ENCODE measurements around the gene HNRNPDL.
"Not testable (repeated sequence)": the region's sequence is repeated elsewhere in the genome, so short reads cannot be mapped to it uniquely, and the experiment has no call there.

Gene HNRNPDL

DNA sequence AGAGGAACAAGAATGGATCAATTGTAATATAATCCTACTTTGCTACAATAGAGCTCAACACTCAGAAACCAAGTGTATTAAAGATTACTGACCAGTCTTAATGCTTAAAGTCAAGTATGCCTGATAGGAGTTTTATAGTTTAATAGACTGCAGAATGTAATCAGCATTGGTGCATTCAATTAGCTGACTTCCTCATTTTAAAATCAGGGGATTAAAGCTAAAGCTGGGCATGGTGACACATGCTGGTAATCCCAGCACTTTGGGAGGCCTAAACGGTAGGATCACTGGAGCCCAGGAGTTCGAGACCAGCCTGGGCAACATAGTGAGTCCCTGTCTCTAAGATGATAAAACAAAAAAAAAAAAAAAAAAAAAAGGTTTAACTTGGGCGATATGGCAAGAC lies 10.8 kb downstream of the HNRNPDL start:
- TF ChIP-seq, protein P1, sequence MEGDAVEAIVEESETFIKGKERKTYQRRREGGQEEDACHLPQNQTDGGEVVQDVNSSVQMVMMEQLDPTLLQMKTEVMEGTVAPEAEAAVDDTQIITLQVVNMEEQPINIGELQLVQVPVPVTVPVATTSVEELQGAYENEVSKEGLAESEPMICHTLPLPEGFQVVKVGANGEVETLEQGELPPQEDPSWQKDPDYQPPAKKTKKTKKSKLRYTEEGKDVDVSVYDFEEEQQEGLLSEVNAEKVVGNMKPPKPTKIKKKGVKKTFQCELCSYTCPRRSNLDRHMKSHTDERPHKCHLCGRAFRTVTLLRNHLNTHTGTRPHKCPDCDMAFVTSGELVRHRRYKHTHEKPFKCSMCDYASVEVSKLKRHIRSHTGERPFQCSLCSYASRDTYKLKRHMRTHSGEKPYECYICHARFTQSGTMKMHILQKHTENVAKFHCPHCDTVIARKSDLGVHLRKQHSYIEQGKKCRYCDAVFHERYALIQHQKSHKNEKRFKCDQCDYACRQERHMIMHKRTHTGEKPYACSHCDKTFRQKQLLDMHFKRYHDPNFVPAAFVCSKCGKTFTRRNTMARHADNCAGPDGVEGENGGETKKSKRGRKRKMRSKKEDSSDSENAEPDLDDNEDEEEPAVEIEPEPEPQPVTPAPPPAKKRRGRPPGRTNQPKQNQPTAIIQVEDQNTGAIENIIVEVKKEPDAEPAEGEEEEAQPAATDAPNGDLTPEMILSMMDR (IDR thresholded peaks at IDR 0.05; ENCODE audit: borderline replicate concordance, control extremely low read depth, extremely low read depth, insufficient read depth, missing control alignments) = no peak
- in situ Hi-C loops (cut with MboI; ENCODE audit: low sequenced_read_pairs, unreplicated experiment) = no loop called here
- DNase-seq (ENCODE audit: low spot score) = no peak

DNA sequence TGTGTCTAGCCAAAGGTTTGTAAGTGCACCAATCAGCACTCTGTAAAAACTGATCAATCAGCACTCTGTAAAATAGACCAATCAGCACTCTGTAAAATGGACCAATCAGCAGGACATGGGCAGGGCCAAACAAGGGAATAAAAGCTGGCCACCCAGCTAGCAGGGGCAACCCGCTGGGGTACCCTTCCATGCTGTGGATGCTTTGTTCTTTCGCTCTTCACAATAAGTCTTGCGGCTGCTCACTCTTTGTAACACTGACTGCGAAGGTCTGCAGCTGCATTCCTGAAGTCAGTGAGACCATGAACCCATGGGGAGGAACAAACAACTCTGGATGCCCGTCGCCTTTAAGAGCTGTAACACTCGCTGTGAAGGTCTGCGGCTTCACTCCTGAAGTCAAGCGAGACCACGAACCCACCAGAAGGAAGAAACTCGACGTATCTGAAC lies 14.3 kb downstream of the HNRNPDL start:
- in situ Hi-C loops (cut with MboI; ENCODE audit: low sequenced_read_pairs, unreplicated experiment) = no loop called here
- DNase-seq (ENCODE audit: low spot score) = no peak
- TF ChIP-seq, protein P1 (IDR thresholded peaks at IDR 0.05; ENCODE audit: borderline replicate concordance, control extremely low read depth, extremely low read depth, insufficient read depth, missing control alignments) = no peak

DNA sequence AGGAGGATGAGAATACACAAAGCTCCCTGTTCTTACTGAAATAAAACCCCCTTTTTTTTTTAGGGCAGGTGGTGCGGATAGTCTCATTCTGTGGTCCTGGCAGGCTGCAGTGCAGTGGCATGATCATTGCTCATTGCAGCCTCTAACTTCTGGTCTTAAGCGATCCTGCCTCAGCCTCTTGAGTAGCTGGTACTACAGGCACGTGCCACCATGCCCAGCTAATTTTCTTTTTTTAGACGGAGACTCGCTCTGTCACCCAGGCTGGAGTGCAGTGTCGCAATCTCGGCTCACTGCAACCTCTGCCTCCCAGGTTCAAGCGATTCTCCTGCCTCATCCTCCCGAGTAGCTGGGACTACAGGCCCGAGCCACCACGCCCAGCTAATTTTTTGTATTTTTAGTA lies 15.2 kb downstream of the HNRNPDL start:
- DNase-seq (ENCODE audit: low spot score); in situ Hi-C loops (cut with MboI; ENCODE audit: low sequenced_read_pairs, unreplicated experiment): not testable (repeated sequence)

DNA sequence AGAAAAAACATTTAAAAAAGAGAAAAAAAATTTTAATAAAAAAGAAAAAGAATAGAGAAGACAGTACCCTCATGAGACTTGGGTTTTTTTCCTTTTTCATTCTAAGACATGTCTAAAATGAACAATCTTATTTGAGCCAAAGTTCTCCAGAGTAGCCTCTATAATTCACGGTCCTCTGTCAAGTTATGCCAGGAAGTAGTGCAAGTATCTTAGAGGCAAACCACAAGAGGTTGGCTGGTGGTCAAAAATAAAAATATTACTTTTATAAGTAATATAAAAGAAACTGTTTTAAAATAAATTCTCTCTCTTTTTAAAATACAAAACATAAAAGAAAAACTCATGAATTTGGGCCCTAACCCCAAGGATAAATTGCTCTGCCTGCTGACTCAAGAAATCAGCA lies 26.5 kb downstream of the HNRNPDL start:
- TF ChIP-seq, protein P1 (IDR thresholded peaks at IDR 0.05; ENCODE audit: borderline replicate concordance, control extremely low read depth, extremely low read depth, insufficient read depth, missing control alignments) = no peak
- DNase-seq (ENCODE audit: low spot score) = no peak
- in situ Hi-C loops (cut with MboI; ENCODE audit: low sequenced_read_pairs, unreplicated experiment) = no loop called here

DNA sequence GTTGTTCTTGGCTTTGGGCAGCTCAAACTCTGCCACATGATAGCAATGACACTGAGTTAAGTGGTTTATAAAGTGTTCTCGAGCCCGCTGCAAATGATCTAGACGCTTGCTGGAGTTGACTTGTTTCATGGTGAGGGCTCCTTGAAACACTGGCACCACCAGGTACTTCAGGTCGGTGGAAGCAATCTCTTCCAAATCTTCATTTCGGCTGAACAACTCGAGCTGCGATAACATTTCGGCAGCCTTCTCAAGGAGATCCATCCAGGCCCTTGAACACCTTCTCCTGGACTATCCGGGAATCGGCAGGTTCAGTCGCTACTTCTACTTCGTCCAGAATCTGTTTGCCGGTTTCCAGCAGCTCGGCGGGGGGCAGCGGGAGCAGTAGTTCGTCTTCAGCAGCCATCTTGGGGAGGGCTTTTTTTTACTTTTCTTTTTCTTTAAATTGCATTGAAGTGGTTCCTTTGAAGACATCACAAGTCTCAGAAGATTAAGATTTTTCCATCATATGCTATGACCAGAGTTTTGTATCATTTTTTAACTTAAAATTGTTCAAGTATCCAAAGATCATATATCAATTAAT lies 28.0 kb downstream of the HNRNPDL start:
- no peak for DNase-seq (ENCODE audit: low spot score)
- in situ Hi-C loops (cut with MboI; ENCODE audit: low sequenced_read_pairs, unreplicated experiment) = no loop called here
- TF ChIP-seq, protein P1 (IDR thresholded peaks at IDR 0.05; ENCODE audit: borderline replicate concordance, control extremely low read depth, extremely low read depth, insufficient read depth, missing control alignments) = no peak

DNA sequence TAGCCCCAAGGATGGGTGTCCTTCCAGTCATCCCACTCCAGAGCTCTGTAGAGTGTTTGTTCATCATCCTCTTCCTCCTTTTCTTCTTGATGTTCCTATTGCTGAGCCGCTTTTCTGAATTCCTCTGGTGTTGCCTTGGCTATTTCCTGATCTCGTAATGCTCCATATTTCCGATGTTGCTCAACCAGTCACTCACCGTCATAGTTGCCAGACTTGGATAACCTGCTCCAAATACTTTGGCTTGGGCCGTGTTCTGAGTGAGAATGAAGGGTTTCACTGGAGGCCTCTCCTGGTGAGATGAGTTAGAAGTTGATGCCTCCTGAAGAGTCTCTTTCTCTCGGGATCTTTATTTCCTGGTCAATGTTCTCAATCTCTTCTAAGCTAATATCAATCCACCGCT lies 28.7 kb downstream of the HNRNPDL start:
- no peak for DNase-seq (ENCODE audit: low spot score)
- in situ Hi-C loops (cut with MboI; ENCODE audit: low sequenced_read_pairs, unreplicated experiment) = no loop called here
- TF ChIP-seq, protein P1 (IDR thresholded peaks at IDR 0.05; ENCODE audit: borderline replicate concordance, control extremely low read depth, extremely low read depth, insufficient read depth, missing control alignments) = no peak

DNA sequence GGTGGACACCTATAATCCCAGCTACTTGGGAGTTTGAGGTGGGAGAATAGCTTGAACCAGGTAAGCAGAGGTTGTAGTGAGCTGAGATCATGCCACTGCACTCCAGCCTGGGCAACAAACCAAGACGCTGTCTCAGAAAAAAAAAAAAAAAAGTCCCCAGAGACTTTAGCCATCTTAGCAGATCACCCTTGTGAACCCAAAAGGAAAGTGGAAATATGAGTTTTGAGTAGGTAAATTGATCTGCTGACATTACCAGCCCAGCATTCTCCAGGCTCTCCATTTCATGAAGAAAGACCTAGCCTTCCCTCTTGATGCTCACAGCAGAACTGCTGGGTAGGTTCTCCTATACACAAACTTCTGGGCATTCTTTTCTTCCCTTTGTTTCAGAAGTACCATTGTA lies 32.0 kb downstream of the HNRNPDL start:
- no peak for DNase-seq (ENCODE audit: low spot score)
- in situ Hi-C loops (cut with MboI; ENCODE audit: low sequenced_read_pairs, unreplicated experiment) = no loop called here
- TF ChIP-seq, protein P1 (IDR thresholded peaks at IDR 0.05; ENCODE audit: borderline replicate concordance, control extremely low read depth, extremely low read depth, insufficient read depth, missing control alignments) = no peak

Measured in GM13976 (cell line).